ENCODE results near the gene PHAF1.

The PHAF1 gene

GRCh38 chr16:67148221-67148620 is 38.5 kb downstream of the PHAF1 start:
- no peak for DNase-seq

GRCh38 chr16:67148656-67149275 is 39.0 kb downstream of the PHAF1 start:
- no peak for DNase-seq

GRCh38 chr16:67149276-67150046 is 39.7 kb downstream of the PHAF1 start:
- DNase-seq = no peak

GRCh38 chr16:67150047-67150832 is 40.5 kb downstream of the PHAF1 start:
- no peak for DNase-seq

- peak; percentile 25 for DNase-seq
Measured at GRCh38 chr16:67150833-67151396, 41.2 kb downstream of the PHAF1 start, which contains the start of gene B3GNT9. TSS of gene B3GNT9 (minus strand) at chr16:67150998. CDS start at chr16:67150485, 513 bp downstream.

GRCh38 chr16:67151431-67152097 is 41.8 kb downstream of the PHAF1 start:
- DNase-seq = peak; percentile 1

- DNase-seq = no peak
Measured at GRCh38 chr16:67154578-67155294, 45.0 kb downstream of the PHAF1 start.

GRCh38 chr16:67155295-67156142 is 45.8 kb downstream of the PHAF1 start:
- DNase-seq = peak; percentile 44

- no peak for DNase-seq
Measured at GRCh38 chr16:67156143-67156844, 46.6 kb downstream of the PHAF1 start.

- no peak for DNase-seq
Measured at GRCh38 chr16:67157106-67157748, 47.5 kb downstream of the PHAF1 start.

- no peak for DNase-seq
Measured at GRCh38 chr16:67157892-67158635, 48.3 kb downstream of the PHAF1 start.

- peak; percentile 17 for DNase-seq
Measured at GRCh38 chr16:67158637-67159600, 49.2 kb downstream of the PHAF1 start.

- DNase-seq = no peak
Measured at GRCh38 chr16:67161595-67162058, 51.9 kb downstream of the PHAF1 start.

- DNase-seq = peak; percentile 56
Measured at GRCh38 chr16:67162506-67163163, 52.9 kb downstream of the PHAF1 start.

- peak; percentile 79 for DNase-seq
Measured at GRCh38 chr16:67163164-67163998, 53.6 kb downstream of the PHAF1 start.

- DNase-seq = peak; percentile 14
Measured at GRCh38 chr16:67163999-67164558, 54.3 kb downstream of the PHAF1 start.

Measured in DMS153 (cell line).